ENCODE results near the gene SQOR.

GRCh38 chr15:45662375-45662774 lies 27.5 kb downstream of the SQOR start:
- TF ChIP-seq SIN3A (IDR thresholded peaks at IDR 0.05; ENCODE audit: borderline replicate concordance, insufficient read depth, low read length) (no peak), POLR2AphosphoS5 (IDR thresholded peaks at IDR 0.05; ENCODE audit: low read depth, low read length) (no peak)

All from PFSK-1 (cell line).